DOHH2 (cell line): ENCODE results near the gene KIF1A.

ENCODE experiments used
- EZH2phosphoT487 ChIP-seq: fragments of 200-600 bp; sonication (generic); IDR thresholded peaks from 2 replicates; pipeline ENCODE4 v1.6.1; 2017; ENCODE audit warnings: borderline replicate concordance, mild to moderate bottlenecking, antibody characterized with exemption, low read length, moderate library complexity, mixed read lengths
- TF ChIP-seq, protein P1 (sequence below): fragments of 200-600 bp; sonication (generic); IDR thresholded peaks from one replicate; pipeline ENCODE4 v1.5.1; 2014; ENCODE audit warnings: antibody characterized with exemption, mild to moderate bottlenecking, low read depth, low read length; ENCODE audit not compliant: poor library complexity, severe bottlenecking

GRCh38 chr2:240850026-240850425 lies 30.0 kb upstream of the KIF1A start:
- TF ChIP-seq, protein P1, sequence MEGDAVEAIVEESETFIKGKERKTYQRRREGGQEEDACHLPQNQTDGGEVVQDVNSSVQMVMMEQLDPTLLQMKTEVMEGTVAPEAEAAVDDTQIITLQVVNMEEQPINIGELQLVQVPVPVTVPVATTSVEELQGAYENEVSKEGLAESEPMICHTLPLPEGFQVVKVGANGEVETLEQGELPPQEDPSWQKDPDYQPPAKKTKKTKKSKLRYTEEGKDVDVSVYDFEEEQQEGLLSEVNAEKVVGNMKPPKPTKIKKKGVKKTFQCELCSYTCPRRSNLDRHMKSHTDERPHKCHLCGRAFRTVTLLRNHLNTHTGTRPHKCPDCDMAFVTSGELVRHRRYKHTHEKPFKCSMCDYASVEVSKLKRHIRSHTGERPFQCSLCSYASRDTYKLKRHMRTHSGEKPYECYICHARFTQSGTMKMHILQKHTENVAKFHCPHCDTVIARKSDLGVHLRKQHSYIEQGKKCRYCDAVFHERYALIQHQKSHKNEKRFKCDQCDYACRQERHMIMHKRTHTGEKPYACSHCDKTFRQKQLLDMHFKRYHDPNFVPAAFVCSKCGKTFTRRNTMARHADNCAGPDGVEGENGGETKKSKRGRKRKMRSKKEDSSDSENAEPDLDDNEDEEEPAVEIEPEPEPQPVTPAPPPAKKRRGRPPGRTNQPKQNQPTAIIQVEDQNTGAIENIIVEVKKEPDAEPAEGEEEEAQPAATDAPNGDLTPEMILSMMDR, result no peak
- TF ChIP-seq EZH2phosphoT487, result no peak
